Fibroblast of pulmonary artery (primary cell): ENCODE measurements around the gene HK1.
"Not testable (repeated sequence)": the region's sequence is repeated elsewhere in the genome, so short reads cannot be mapped to it uniquely, and the experiment has no call there.

Source experiments
- DNase-seq: peaks from one replicate; pipeline ENCODE4 v3.0.0-alpha.2; 2010; ENCODE audit warnings: low read depth
- H3K4me3 ChIP-seq: replicated peaks from 2 replicates; pipeline ENCODE4 v1.5.1; 2011; ENCODE audit warnings: low read depth, mild to moderate bottlenecking, control low read depth, low read length, moderate library complexity
- CTCF ChIP-seq: IDR thresholded peaks from 2 replicates; pipeline ENCODE4 v1.5.1; 2011; ENCODE audit warnings: mild to moderate bottlenecking, control low read depth, low read length, inconsistent platforms; ENCODE audit errors: missing control alignments

Gene HK1

GRCh38 chr10:69246036-69246435 is 32.3 kb upstream of the HK1 start:
- no peak for TF ChIP-seq CTCF
- no peak overlapping the region for H3K4me3 ChIP-seq
- no peak for DNase-seq

- H3K4me3 ChIP-seq = no peak overlapping the region
- no peak for TF ChIP-seq CTCF
- DNase-seq = no peak
These were observed 31.5 kb upstream of the HK1 start for GRCh38 chr10:69246581-69247312.

DNA sequence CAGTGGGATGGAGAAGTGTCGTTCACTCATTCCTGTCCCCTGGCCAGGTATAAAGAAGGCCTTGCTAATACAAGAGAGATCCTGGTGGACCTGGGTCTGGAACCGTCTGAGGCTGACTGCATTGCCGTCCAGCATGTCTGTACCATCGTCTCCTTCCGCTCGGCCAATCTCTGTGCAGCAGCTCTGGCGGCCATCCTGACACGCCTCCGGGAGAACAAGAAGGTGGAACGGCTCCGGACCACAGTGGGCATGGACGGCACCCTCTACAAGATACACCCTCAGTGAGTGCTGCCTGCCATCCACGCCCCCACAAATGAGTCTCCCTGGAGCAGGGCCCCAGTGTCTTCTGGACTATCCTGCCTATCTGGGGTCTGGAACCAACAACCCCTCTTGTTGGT is 31.0 kb upstream of the HK1 start:
- no peak for TF ChIP-seq CTCF
- DNase-seq = no peak
- no peak overlapping the region for H3K4me3 ChIP-seq

DNA sequence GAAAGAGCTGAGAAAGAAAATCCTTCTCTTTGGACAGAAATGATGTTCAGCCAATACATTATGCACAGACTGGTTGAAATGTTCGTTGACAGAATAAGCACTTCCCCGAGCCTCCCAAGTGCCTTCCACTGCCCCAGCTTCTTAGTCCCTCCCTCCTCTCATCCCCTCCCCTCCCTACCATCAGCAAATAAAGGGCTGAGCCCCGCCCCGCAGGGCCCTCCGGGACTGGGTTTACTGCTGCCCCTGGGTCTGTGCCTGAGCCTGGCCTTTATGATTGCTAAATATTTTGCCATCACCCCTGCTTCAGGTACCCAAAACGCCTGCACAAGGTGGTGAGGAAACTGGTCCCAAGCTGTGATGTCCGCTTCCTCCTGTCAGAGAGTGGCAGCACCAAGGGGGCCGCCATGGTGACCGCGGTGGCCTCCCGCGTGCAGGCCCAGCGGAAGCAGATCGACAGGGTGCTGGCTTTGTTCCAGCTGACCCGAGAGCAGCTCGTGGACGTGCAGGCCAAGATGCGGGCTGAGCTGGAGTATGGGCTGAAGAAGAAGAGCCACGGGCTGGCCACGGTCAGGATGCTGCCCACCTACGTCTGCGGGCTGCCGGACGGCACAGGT is 30.1 kb upstream of the HK1 start:
- TF ChIP-seq CTCF = no peak
- no peak for DNase-seq
- H3K4me3 ChIP-seq = no peak overlapping the region

- TF ChIP-seq CTCF = no peak
- DNase-seq = no peak
These were observed 28.3 kb upstream of the HK1 start for GRCh38 chr10:69250041-69250440.

GRCh38 chr10:69251417-69251816 is 26.9 kb upstream of the HK1 start:
- not testable (repeated sequence) for DNase-seq, H3K4me3 ChIP-seq

More at GRCh38 chr10:69250041-69250440, 28.3 kb upstream of the HK1 start:
- H3K4me3 ChIP-seq = no peak overlapping the region

GRCh38 chr10:69253171-69253570 is 25.1 kb upstream of the HK1 start:
- TF ChIP-seq CTCF = no peak
- no peak for DNase-seq
- no peak overlapping the region for H3K4me3 ChIP-seq
